HuH-7.5 (cell line): ENCODE measurements around the gene LHFPL2.

Experiments used
- DNase-seq: peaks from one replicate; pipeline ENCODE4 v3.0.0; 2011; ENCODE audit warnings: low spot score

LHFPL2 gene

DNA sequence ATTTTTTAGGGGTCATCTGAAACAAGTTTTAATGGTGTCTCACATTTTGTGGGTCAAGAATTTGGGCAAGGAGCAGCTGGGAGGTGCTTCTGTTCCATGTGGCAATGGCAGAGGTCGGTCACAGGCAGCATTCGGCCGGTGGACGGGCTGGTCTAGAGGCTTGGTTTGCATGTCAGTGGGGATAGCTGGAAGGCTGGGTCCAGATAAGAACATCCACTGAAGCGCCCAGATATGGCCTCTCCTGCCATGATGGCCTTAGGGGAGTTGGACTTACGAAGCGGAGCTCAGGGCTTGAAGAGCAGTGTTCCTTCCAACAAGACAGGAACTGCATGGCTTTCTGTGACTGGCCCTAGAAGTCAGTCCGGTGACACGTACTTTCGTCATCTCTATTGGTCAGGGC, 30.3 kb downstream of the LHFPL2 start:
- no peak for DNase-seq

GRCh38 chr5:78615697-78616096, 32.9 kb downstream of the LHFPL2 start:
- no peak for DNase-seq

GRCh38 chr5:78614816-78615215, 33.8 kb downstream of the LHFPL2 start:
- DNase-seq: no peak

DNA sequence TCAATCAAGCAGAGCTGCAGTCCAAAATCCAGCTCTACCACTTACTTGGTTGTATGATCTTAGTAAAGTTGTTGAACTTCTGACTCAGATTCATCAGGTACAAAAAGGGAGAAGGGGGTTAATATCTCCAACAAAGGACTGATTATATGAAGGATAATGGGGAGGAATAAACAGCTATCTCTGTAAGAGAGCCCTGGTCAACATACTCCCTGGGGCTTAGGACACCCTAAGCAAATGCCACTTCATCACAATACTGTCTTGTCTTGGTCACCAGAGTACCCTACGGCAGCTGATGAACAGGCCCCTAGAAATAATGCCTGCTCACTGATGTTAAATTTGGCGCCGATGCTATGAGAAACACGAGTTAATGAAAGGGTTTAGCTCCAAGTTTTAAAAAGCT, 34.8 kb downstream of the LHFPL2 start:
- no peak for DNase-seq

GRCh38 chr5:78613151-78613533, 35.4 kb downstream of the LHFPL2 start:
- DNase-seq: no peak

DNA sequence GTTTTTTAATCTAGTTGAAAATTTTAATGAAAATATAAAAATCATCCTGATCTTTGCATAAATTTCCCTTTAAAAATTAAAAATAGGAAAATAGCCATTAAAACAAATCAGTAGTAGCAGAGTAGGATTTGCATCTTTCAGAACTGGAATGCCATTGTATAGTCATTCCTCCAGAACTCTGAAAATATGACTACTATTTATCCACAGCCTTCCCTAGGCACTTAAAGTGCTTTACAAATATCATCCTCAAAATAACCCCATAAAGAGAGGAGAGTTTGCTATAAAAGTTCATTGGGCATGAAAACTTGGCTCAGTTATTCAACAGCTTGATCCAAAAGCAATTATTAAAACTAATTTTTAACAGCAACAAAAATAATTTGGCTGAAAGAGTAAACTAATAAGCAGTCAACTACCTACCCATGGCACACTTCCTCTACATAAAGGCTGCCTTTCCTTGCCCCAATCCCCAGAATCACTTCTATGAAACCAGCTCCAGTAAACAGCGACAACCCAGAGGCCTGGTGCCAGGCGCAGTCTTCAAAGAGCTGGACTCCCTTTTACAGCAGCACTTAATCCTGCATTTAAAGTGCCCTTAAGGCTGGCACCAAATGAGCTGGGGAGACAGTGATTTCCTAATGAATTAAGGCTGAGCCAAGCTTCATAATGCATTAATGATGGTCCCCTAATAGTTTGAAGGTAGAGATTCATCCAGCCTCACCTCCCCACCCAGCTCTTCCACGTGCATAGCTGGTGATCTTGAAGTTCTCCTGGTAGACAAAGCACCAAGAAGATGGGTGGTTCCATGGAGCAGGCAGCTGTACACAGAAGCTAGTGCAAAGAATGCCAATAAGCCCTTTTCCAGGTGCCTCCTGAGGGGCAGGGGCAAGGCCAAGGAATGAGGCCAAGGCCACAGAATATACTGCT, 36.1 kb downstream of the LHFPL2 start:
- no peak for DNase-seq

DNA sequence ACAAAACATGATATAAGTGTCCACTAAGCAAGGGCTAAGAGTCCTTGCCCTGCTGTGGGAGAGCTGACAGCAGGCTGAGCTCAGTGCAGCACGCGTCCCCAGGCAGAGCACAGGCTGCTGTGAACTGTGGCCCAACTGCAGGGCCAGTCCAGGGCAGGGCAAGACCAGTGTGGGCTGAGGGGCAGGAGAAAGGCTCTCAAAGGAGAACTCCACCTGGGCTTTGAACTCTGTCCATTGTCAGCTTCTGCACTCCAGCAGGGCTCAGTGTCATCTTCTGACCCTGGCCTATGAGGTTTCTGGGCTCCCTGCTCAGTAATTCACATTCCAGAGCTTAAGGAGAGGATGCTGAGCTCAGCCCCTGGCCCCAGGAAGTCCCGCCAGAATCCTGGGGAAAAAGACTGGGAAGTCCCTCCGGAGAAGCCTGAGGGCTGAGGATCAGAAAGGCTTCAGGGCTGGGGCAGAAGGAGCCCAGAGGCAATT, 37.4 kb downstream of the LHFPL2 start:
- DNase-seq: no peak

GRCh38 chr5:78610636-78611035, 37.9 kb downstream of the LHFPL2 start:
- DNase-seq: no peak

- no peak for DNase-seq
Measured at GRCh38 chr5:78610163-78610583, 38.4 kb downstream of the LHFPL2 start.

DNA sequence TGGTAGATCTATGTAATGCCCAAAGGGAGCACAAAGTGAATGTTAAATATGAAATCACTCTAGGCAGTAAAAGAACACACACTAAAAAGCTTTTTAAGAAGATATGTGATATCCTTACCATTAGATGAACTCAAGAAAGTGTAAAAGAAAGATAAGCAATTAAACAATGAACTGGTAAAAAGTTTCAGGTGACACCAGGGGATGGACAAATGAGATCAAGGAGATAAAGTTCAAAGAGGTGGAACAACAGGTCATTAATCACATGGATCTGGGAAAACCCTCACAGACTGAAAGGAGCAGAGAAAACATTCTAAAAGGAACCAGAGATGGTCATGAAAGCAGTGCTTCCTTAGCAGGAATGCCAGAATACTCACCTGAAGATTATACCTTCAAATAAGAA, 40.7 kb downstream of the LHFPL2 start:
- no peak for DNase-seq

DNA sequence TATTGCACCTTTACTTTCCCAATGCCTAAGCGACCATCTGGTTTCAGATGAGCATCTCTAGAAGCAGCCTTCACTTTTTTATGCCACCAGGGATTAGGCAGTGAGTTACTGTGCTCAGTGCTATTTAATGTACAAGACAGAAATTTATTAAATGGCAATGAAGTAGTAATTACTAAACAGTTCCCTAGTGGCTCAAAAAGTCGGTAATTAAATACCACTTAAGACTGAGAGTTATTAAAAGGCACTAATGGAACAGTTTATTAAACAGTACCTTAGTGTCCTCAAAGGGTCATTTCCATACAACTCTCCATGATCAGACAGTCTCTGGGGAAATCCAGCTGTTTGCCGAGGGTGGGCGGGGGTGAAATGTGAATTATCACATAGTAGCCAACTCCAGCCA, 42.3 kb downstream of the LHFPL2 start:
- DNase-seq: no peak

DNA sequence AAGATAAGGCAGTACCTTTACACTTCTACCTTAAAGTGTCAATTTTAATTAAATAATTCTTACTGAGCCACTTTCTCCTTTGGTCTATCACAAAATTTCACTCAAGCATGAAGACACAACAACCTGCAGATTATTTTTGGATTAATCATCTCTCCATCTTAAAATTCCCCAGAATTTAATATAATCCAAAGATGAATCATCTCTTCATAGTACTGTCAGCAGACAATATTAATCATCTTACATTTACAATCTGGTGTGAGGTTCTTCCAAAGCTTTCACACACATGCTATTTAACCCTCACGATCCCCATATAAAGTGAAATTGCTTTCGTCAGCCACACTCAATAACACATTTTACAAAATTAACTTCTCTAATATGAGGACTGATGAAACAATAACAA, 43.0 kb downstream of the LHFPL2 start:
- DNase-seq: no peak

GRCh38 chr5:78604689-78605285, 43.8 kb downstream of the LHFPL2 start:
- DNase-seq: no peak

DNA sequence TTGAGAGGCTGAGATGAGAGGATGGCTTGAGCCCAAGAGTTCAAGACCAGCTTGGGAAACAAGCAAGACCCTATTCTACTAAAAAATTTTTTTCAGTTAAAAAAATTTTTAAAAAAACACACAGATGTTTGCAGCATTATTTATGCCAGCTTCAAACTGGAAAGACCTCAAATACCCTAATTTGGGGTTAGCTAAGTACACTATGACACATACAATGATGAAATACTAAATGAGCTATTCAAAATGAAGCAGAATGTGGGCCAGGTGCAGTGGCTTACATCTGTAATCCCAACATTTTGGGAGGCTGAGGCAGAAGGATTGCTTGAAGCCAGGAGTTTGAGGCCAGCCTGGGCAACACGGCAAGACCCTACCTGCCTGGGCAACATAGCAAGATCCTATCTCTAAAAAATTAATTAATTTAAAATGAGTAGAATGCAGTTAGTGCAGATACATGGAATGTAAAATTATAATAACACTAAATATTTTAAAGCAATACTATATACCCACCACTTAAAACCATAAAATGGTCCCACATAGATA, 44.9 kb downstream of the LHFPL2 start:
- DNase-seq: no peak

GRCh38 chr5:78602400-78602799, 46.2 kb downstream of the LHFPL2 start:
- no peak for DNase-seq

DNA sequence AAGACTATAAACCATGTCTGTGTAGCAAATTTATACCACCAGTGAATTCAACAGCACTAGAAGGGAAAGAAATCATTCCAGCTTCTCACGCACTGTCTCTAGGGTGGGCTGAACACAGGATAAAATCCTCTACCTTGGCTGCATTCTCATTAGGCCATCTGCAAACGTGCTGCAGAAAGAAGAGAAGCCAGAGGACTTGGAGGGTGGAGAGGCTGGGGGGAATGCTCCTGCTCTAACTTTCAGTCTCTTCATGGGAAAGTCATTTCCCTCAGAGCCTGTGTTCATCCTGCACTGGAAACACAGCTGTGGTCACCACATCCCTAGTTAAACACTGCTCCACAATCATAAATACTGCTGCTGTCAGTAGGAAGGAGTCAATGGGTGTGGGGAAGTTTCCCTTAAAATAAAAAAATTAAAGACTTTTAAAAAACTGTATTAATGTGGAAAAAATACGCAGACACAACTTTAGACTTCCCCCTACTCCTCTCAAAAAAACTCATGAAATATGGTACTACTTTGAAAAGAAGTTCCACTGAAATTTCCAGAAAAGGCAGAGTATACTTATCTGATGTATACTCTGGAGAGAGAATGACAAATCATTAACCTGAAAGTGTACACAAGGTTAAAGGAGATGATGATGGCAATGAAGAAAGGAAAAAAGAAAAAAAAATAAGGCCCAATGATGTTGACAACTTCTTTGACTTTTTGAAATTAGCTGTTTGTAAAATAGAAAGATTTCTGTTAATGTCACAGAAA, 46.8 kb downstream of the LHFPL2 start:
- no peak for DNase-seq

DNA sequence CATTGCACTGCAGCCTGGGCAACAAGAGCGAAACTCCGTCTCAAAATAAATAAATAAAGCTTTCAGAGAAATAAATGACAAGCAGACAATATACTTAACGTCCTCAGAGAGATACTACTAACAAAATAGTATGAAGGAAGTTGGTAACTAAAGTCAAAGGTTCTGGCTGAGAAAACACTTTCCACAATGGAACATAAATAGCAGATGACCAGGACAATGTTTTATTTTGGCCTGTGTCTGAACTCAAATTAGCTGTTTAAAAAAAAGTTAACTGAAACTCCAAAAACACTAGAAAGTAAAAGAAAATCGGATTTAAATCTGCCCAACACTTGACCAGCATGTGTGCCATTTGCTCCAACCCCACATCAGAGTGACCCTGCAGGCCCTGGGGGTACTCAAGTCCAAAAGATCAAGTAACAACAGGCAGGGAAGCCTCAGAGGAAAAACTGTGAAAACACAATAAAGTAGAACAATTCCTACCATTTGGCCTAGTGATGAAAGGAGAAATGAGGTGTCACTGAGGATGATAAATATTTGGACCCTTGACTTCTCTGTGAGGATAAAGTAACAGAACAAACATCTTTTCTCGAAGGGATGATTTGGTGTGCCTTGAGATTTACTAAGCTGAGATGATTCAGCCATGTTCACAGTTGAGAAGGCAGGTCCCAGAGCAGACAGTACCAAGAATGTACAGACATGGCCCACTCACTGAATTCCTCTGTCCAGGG, 47.7 kb downstream of the LHFPL2 start:
- no peak for DNase-seq

DNA sequence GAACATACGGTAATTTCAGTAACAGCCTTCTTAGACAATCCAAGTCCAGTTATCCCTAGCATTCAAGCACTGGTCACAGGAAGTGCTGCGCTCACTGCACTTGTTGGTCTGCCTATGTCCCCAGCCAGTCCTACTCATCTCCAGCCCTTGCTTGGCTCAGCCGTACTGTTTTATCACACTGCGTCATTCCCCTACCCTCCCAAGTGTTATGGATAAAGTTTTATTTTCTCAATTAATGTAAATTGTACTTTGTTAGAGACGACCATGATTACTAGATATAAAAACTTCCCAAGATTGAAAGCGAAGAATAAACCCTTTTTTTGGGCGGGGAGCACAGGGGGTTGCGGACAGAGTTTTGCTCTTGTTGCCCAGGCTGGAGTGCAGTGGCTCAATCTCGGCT, 49.6 kb downstream of the LHFPL2 start:
- no peak for DNase-seq

DNA sequence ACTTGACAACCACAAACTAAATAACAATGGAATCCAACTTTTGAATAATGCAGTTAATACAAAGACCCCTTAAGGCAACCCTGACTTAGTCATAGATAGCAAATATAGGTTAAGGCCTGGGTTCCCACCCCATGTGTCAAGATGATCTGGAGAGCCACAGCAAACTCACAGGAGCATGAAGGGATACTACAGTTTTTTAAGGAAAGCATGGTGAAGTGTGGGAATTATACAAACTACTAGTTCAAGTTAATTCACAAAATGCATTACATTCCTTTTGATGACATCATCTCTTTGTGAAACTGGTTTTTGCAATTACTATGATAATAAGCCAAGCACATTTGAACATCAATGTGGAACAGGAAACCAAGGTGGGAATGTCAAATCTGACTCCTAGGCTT, 50.6 kb downstream of the LHFPL2 start:
- no peak for DNase-seq

- no peak for DNase-seq
Measured at GRCh38 chr5:78597068-78597973, 51.3 kb downstream of the LHFPL2 start.

- no peak for DNase-seq
Measured at GRCh38 chr5:78595458-78595921, 53.1 kb downstream of the LHFPL2 start.
